Left ventricle myocardium superior (tissue), 1 donor: Measurements from ENCODE around the gene KIRREL3. TPM values are rescaled to one million over a fixed set of nuclear protein-coding genes. Genes with fewer than 3 reads are reported as not detected.

Experiments used
- ATAC-seq: fragments of 200-7000 bp; cut with Tn5 transposase; one replicate; pipeline ENCODE4 v1.9.1; 2020; ENCODE audit warnings: mild to moderate bottlenecking, moderate library complexity
- DNase-seq: peaks from one replicate; pipeline ENCODE4 v3.0.0-alpha.2; 2020
- intact Hi-C: fragments of 100-400 bp; cut with micrococcal nuclease; formaldehyde crosslinking; loops from one replicate; pipeline ENCODE4 v1.11.0; 2022
- total RNA-seq: library from RNA; stranded (reverse); fragmentation: NEBNext Ultra II Directional; extraction: Animal tissue kit (Norgen Biotek cat#: 25700); gene quantifications from one replicate; pipeline ENCODE4 v1.2.1, GENCODE V29; 2021
- donor health status: DM: no; HTN: yes; CAD: no; lungs with severe emphysema.

Gene KIRREL3
- total RNA-seq, 1 donor from 2014 or later, result 0.35 TPM

DNA sequence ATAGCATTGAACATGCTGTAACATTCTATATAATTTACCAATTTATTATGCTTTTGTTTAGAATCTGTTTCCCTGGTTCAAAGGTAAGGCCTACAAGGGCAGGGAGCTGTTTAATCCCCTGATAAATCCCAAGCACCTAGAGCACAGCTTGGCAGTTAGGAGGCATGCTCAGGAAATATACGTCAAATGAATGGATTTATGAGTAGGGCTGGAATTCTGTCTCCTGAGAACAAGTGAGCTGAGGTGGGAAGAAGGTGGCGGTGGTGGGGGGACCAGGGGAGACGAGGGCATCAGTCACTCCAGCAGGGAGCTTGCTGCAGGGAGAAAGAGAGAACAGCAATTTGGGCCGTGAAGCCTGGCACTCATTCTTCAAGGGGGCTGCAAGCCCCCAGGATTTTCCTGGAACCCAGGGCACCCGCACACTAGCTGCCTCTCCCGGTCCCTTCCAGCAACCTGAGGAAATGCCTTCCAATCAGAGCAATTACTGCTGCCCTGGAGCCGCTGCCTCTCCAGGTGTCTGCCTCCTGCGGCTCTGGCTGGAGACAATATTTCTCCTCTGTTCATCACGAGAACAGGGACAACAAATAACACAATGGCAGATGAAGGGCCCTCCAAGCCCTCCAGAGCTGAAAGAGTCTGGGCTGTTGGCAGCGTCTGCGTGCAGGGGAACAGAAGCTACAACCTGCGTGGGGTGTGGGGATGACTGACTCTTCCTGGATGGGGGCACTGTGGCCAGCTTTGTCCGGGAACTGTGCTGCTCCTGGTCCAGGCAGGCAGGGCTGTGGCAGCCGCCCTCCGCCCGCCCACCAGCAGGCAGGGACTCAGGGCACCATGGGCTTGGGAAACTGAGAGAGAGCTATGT lies 411.7 kb downstream of the KIRREL3 start:
- DNase-seq (no peak), ATAC-seq (no peak)
- intact Hi-C loops, result no loop called here

DNA sequence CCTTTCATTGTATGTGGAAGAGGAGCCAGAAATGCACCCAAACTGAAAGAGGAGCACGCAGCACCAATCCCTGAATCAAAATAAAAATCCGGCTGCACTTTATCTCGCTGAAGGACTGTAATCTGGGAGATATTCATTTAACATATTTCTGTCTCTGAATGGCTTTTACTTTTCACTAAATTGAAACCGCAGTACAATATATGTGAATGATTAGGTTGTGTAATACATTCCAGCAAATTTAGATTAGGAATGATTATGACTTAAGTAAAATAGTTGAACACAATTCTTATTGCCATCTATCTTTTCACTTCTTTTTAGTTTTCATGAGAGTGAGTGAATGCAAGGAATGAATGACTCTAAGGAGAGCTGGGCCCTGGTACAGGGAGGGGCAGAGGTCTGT lies 413.0 kb downstream of the KIRREL3 start:
- DNase-seq, result no peak
- no peak for ATAC-seq
- intact Hi-C loops, result no loop called here

DNA sequence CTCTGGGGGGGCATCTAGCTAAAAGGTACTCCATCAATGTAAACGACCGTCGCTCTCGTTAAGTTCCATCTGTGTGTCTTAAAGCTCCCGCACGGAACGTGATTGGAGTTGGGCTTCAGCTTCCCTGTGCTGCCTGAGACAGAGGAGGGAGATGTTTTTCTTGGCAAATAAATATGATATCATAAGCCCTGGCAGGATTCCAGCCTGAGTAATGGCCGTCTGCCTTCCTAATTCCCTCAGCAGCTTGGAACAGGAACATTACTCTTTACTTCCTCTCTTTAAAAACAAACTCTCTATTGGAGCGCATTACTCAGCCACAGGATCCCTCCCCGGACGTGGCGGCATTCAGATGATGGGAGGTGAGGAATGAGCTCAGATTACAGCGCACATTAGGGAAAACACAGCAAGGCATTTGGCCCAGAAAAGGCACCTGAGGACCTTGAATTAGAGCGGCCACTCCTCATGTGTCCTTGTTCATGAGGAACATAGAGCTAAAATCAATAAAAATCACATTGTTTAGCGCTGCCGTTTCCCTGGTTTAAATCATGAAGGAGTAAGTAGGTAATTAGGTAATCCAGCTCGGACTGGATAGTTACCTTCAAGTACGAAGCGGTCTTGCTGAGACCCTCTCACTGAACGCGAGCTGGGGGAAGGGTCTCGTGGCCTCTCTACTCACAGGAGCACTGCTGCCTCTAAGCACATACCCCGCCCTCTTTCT lies 414.6 kb downstream of the KIRREL3 start:
- ATAC-seq (peak; percentile 96), DNase-seq (peak; percentile 71)

DNA sequence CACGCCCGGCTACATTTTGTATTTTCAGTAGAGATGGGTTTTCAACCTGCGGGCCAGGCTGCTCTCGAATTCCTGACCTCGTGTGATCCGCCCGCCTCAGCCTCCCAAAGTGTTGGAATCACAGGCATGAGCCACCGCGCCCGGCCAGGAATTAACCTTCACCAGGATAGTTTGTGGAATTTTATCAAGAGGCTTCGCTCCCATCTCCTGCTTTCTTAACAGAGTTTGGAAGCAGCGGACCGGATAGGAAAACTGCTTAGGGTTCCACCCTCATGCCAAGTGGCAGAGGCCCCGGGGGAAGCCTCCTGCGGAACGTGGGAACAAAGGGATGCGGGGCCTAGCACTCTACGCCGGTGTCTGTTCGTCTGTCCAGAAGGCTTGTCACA lies 415.2 kb downstream of the KIRREL3 start:
- DNase-seq (no peak), ATAC-seq (peak; percentile 36)
- intact Hi-C loops, result no loop called here

More for the DNA sequence above, 414.6 kb downstream of the KIRREL3 start:
- intact Hi-C loops, result no loop called here

DNA sequence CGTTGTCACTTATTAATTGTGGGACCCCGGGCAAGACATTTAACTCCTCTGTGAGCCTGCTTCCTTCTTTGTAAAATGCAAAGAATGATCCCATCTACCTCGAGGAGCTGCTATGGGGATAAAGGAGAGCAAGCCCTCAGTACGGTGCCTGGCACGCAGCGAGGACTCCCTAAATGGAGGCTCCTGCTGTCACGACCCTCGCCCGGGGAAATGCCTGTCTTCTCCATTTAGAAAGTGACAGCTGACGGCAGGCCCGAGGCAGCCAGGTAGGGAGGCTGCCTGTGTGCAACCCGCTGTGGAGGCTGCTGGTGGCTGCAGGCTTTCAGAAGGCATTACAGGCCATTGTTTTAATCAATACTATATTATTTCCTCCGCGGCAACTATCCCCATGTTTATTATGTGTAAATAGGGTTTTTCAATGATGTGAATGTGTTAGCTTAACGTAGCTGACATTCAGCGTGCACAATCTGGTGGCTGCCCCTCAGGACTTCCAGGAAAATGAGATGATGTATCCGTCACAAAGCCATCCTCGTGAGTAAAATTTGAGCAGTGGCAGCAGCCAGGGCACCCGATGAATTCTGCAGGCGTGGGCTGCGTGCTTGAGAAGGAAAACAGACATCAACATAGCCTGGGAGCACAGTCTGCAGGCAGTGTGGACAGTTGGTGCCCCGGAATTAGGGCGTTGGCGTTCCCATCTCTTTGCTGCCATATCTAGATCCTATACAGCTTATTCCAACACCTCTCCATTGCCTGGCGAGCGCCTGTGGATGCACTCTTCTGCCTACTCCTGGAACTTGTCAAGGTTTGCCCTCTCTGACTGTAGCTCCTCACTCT lies 416.8 kb downstream of the KIRREL3 start:
- intact Hi-C loops, result no loop called here
- DNase-seq (no peak), ATAC-seq (no peak)

DNA sequence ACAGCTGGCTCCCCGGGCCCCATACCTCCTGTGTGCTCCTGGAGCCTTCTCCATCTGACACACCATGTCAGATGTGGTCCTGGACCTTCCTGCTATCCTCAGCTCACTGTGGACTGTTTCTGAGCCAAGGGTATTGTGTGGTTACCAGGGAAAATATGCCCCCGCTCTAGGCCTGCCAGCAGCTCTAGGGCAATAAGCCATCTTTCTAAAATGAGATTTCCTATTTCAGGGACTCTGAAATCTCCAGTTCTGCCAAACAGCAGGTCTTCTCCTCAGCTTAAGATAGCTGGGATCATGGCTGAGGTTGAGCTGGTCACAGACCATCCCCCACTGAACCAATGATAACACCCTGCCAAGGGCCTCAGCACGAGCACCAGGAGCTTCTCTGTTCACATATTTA lies 417.5 kb downstream of the KIRREL3 start:
- ATAC-seq (no peak), DNase-seq (no peak)
- intact Hi-C loops, result no loop called here

DNA sequence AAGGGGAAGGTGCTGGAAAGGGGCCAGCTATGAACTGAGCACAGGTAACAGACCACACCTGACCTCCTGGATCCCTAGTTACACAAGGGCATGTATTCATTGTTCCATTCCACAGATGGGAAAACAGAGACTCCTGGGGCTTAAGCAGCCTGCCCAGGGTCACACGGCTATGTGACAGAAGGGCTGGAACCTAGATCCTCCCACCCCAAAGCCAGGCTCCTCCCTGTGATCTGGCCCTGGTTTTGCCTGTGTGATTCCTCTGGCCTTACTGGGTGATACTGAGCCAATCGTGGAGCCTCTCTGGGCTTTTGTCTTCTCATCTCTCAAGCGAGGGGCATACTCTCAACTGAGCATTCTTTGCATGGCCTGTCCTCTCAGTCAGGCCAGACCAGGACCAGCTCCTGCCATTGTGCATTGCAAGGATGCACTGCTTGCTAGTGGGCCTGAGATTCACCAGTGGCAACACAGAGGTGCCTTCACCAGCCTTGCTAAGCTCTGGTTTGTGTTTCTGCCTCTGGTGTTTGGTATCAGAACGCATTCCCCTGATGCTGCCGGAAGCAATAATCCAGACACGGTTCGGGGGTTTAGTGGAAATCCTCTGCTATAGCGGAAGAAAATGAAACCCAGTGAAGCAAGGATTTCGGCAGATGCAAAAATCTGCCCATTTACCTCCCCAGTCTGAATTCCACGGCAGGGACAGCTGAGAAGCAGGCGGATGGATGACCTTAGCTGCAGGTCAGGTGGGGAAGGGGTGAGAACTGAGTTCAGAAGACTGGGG lies 418.5 kb downstream of the KIRREL3 start:
- intact Hi-C loops, result no loop called here
- DNase-seq, result no peak
- ATAC-seq, result no peak

DNA sequence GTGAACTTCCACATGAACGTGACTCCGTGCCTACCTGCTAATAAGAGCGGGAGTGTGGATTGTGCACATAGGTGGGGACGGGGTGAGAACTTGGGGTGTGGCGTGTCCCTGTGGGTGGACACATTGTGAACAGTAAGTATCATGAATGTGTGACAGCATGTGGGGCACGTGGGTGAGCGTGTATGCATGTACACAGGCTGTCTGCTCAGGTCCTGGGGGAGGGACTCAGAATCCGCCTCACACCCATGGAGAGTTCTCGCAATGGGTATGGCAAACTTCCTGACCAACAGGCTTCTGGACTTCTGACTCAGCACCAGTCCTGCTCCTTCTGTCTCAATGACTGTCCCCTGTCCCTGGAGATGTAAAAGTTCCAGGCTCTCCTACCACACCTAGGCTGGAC lies 422.1 kb downstream of the KIRREL3 start:
- ATAC-seq, result no peak

DNA sequence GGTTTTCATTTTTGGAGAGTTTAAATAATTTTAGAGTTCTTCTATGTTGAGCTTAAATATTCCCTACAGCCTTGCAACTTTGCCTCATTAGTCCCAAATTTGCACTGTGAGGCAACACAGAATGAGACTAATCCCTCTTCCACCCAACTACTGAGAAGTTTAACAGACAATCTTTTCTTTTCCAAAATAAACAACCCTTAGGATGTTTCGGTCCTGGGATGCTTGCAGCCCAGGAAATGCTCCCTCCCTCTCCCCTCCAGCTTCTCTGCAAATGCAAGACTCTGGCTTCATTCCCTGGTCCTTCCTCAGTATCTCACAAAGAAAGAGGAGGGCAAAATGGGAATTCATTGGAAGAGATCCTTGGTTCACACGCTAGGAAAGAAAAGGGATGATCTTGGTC lies 422.5 kb downstream of the KIRREL3 start:
- ATAC-seq (peak; percentile 43), DNase-seq (no peak)
- intact Hi-C loops, result no loop called here

More for the DNA sequence above, 422.1 kb downstream of the KIRREL3 start:
- DNase-seq, result no peak
- intact Hi-C loops, result no loop called here

DNA sequence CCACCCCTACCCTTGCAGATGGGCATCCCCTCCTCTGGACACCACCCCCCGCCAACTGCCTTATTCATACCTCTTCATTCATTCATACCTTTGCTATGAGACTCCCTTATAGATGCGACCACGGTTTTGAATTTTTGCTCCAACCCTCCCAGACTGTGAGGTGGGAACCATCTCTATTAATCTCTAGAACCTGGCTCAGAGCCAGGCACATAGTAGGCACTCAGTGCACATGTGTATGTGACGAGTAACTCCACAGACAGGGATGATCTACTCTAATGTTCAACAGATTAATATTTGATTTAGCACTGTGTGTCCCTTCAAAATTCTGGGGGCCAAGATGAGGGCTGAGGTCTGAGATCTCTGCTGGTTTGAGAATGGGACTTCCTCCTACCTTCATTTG lies 424.7 kb downstream of the KIRREL3 start:
- intact Hi-C loops, result no loop called here
- no peak for ATAC-seq
- no peak for DNase-seq

DNA sequence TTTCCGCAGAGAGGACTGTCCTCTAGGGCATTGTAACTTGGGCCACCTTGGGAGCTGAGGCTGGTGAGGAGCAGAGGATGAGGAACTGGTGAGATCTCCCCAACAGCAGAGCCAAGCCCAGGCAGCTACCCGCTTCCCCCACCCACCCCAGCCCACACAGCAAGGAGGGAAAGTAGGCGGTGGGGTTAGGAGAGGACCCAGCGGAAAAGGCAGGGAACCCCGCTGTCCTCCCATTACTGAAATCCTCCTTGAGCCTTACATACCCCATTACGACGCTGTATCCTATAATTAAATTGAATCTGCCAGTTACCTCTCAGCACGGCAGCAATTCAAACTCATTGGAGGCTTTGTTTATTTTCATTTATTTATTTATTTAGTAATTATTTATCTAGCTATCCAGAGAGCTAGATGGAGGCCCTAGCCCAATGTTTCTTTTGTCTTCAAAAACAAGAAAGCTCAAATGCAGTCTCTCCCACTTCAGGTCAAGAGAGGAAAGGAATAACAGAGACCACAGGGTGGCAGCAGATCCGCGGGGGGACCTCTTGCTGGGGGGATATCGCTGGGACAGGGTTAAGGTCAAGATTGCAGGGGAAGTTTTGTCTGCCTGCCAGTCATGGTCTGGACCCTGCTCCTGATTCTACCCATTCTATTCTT lies 427.1 kb downstream of the KIRREL3 start:
- no peak for DNase-seq
- ATAC-seq, result no peak
- intact Hi-C loops, result no loop called here

DNA sequence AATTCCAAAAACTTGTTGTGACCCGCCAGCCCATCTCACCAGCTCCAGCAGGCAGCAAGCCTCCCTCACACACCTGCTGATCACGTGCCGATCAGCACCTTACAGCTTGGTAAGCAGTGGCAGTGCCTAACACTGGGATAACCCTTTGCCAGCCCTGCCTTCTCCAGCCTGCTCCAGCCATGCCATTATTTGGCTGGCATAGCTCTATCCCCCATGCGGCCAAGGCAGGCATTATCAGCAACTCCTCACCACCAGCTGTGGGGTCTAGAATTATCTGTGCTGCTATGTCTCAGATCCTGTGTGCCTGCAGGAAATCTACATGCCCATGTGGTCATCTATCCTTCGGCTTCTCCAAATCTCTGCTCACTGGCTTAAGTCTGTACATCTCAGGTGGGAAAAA lies 430.1 kb downstream of the KIRREL3 start:
- intact Hi-C loops, result no loop called here
- DNase-seq (no peak), ATAC-seq (no peak)

DNA sequence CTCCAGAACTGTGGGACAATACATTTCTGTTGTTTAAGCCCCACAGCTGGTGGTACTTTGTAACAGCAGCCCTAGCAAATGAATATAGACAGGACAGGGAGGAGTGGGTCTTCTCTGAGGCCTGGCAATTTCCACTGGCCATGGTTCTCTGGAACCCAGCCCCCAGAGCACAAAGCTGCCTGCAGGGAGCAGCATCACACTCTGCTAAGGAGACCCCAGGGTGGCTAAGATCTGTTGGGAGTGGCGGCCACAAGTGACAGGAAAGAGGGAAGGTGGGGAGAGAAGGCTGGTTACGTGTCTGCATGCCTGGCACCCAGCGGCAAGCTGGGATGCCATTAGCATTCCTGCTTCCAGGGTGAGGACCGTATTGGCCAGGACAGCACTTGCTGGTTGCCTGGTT lies 433.2 kb downstream of the KIRREL3 start:
- intact Hi-C loops, result loop anchor here (10.0 kb wide), 1 partner anchor 947 kb away; no protein-coding TSS in a partner anchor
- no peak for ATAC-seq
- no peak for DNase-seq

DNA sequence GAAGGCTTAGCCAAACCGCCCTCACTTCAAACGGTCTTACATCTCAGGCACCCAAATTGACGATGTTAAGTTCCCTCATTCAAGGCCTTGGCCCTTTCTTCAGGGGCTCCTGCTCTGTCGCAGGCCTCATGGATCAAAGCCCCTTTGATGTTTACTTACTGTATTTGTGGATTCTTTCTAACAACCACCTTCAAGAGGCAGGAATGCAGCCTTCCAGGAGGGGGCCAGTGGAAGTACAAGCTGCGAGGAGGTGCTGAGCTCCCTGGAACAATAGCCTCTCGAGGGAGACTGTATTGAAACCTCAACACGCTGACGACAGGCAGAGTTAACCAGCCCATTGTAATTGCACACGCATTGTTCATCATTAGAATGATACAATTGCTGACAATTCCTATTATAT lies 436.0 kb downstream of the KIRREL3 start:
- DNase-seq (no peak), ATAC-seq (no peak)
- intact Hi-C loops, result loop anchor here (10.0 kb wide), 1 partner anchor 950 kb away; no protein-coding TSS in a partner anchor

DNA sequence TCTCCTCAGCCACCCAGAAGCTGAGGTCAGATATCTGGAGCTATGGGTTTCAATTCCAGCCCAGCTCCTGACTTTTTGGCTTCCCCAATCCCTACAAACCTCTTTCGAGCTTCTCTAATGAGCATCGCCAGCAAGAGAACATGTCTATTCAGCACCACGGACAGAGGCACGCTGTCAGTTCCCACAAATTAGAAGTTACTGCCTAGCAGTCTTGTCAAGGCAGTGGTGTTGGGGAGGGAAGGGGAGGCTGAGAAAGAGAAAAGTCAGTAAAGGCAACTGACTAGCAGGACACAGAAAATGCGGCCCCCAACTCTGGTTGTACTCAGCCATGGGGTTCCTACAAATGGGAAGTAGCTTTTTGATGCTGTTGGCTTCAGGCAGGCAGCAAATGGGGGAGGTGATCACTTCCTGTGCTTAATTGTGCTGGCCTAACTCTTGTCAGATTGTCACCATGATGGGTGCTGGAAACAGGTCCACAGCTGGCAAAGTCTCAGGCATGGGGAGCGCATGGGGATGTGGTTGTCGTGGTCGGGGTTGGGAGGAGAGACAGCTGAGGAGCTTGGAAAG lies 439.2 kb downstream of the KIRREL3 start:
- DNase-seq (no peak), ATAC-seq (no peak)

DNA sequence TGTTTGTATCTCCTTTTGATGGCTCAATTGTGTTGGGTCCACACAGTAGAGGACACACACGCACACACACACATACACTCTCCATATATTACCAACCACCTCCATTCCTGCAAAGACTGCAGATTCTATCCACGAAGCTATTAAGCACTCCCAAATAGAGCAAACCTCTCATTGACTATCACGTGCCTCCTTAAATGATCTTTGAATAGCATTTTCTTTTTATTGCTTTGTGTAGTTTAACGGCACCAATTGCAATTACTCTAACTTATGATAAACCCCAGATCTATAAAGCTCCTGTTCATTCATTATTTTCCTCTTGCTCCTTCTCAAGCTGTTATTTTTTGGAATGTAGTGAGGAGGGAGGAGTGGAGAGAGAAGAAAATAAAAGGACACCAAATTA lies 440.3 kb downstream of the KIRREL3 start:
- ATAC-seq (no peak), DNase-seq (no peak)
- intact Hi-C loops, result loop anchor here (10.0 kb wide), 1 partner anchor 955 kb away; no protein-coding TSS in a partner anchor

More for the DNA sequence above, 439.2 kb downstream of the KIRREL3 start:
- intact Hi-C loops, result loop anchor here (10.0 kb wide), 1 partner anchor 953 kb away; no protein-coding TSS in a partner anchor

DNA sequence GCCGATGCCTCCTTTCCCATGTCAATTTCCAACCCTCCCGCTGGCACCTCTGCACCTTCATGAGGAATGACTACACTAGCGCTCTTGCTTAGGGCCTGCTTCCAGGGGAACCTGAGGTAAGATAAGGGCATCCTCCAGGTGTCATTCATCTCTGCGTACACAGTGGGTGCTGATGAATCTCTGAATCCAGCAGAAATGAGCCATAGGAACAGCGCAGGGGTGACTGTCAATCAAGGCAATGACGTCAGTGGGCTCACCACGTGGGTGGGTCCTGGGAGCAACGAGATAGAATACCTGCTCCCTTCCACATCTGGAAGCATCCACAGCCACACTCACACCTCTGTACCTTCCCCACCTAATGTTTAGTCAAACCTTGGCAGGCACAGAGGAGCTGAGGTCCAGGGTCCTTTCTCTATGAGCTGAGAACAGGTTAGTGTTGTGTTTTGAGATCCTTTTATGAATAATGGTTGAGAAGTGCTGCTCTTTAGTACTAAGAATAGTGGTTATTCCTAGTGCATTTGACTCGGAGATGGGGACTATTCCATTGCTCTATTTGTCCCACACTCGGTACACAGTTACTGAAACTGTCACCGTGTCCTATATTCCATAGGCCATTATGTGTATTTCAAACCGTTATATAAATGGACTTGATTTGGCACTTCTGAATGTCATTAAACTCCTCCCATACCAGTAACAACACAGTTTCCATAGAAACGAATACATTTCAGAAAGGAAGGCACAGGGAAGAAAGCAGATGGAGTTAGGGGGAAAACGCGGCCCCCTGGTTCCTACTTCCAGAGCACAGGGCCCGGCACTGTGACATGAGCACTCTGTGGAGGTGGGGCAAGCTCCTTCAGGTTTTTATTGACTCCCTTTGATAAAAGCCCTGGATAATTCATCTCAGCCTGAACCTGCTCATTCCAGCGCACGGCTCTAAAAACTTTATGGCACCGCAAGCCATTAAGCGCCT lies 451.7 kb downstream of the KIRREL3 start:
- ATAC-seq (no peak), DNase-seq (no peak)
- intact Hi-C loops, result no loop called here
